OCI-LY7 (cell line): ENCODE results near the gene PSAP.

Source experiments
- CTCF ChIP-seq: fragments of 200-600 bp; sonication (generic); conservative IDR thresholded peaks from 2 replicates; pipeline ENCODE4 v1.5.1; 2014; ENCODE audit warnings: mild to moderate bottlenecking, antibody characterized with exemption, low read length, moderate library complexity, mixed read lengths
- EZH2phosphoT487 ChIP-seq: fragments of 200-600 bp; sonication (generic); IDR thresholded peaks from 2 replicates; pipeline ENCODE4 v1.6.1; 2018; ENCODE audit warnings: low read depth, borderline replicate concordance, mild to moderate bottlenecking, mixed run types, antibody characterized with exemption, low read length, moderate library complexity, mixed read lengths

GRCh38 chr10:71834343-71834674, 16.7 kb downstream of the PSAP start:
- TF ChIP-seq EZH2phosphoT487 (no peak), CTCF (no peak)
